Measurements from ENCODE around the gene DNMT3B.

- TF ChIP-seq CTCF (IDR thresholded peaks at IDR 0.05): no peak
- TF ChIP-seq POLR2A (IDR thresholded peaks at IDR 0.05): no peak
Measured at GRCh38 chr20:32823737-32824588, 61.8 kb downstream of the DNMT3B start.

All from thyroid gland (tissue), 4 donors.